Trophoblast cell (in vitro differentiated cells and primary cell): ENCODE measurements around the gene KIF17.
"Not testable (repeated sequence)": the region's sequence is repeated elsewhere in the genome, so short reads cannot be mapped to it uniquely, and the experiment has no call there.

ENCODE experiments used
- DNase-seq, 2 donors: peaks; one replicate each; pipeline ENCODE4 v3.0.0-alpha.2; 2016
- H2AFZ ChIP-seq: 2 replicates; pipeline ENCODE4 v1.6.1; 2013; ENCODE audit warnings: low read length, moderate library complexity, mild to moderate bottlenecking; ENCODE audit not compliant: insufficient read depth, poor library complexity
- H2AK5ac ChIP-seq: 2 replicates; pipeline ENCODE4 v1.6.1; 2013; ENCODE audit warnings: mild to moderate bottlenecking, low read length
- H2BK120ac ChIP-seq: 2 replicates; pipeline ENCODE4 v1.6.1; 2013; ENCODE audit warnings: low read length, mild to moderate bottlenecking, moderate library complexity; ENCODE audit not compliant: insufficient read depth, poor library complexity
- H2BK12ac ChIP-seq: 2 replicates; pipeline ENCODE4 v1.6.1; 2013; ENCODE audit warnings: mild to moderate bottlenecking, low read length, moderate library complexity
- H2BK5ac ChIP-seq: 2 replicates; pipeline ENCODE4 v1.6.1; 2013; ENCODE audit warnings: low read length, low read depth, moderate library complexity, mild to moderate bottlenecking; ENCODE audit not compliant: poor library complexity
- H3K14ac ChIP-seq: 2 replicates; pipeline ENCODE4 v1.6.1; 2013; ENCODE audit warnings: mild to moderate bottlenecking, low read length
- H3K18ac ChIP-seq: 2 replicates; pipeline ENCODE4 v1.6.1; 2013; ENCODE audit warnings: mild to moderate bottlenecking, low read length
- H3K23ac ChIP-seq: 2 replicates; pipeline ENCODE4 v1.6.1; 2013; ENCODE audit warnings: low read length
- H3K27ac ChIP-seq: 2 replicates; pipeline ENCODE4 v1.5.1; 2013; ENCODE audit warnings: low read depth, mild to moderate bottlenecking, inconsistent platforms, low read length, moderate library complexity
- H3K27me3 ChIP-seq: 2 replicates; pipeline ENCODE4 v1.6.1; 2013; ENCODE audit warnings: inconsistent platforms, mild to moderate bottlenecking, low read length, moderate library complexity; ENCODE audit not compliant: insufficient read depth
- H3K36me3 ChIP-seq, 2 experiments: 1 replicate in 1 of 2; 2 replicates in 1 of 2; pipeline ENCODE4 v1.6.1; 2013; ENCODE audit warnings: low read length in 2 of 2, mild to moderate bottlenecking in 2 of 2, moderate library complexity in 1 of 2; ENCODE audit not compliant: insufficient read depth in 2 of 2, control insufficient read depth in 1 of 2
- H3K4ac ChIP-seq: 2 replicates; pipeline ENCODE4 v1.6.1; 2013; ENCODE audit warnings: low read depth, mild to moderate bottlenecking, low read length, moderate library complexity
- H3K4me1 ChIP-seq, 2 experiments: 1 replicate in 1 of 2; 2 replicates in 1 of 2; pipeline ENCODE4 v1.6.1; 2013; ENCODE audit warnings: low read length in 2 of 2, mild to moderate bottlenecking in 2 of 2, moderate library complexity in 1 of 2; ENCODE audit not compliant: insufficient read depth in 2 of 2, control insufficient read depth in 1 of 2
- H3K4me2 ChIP-seq: 2 replicates; pipeline ENCODE4 v1.6.1; 2013; ENCODE audit warnings: inconsistent platforms, mild to moderate bottlenecking, low read length, moderate library complexity
- H3K4me3 ChIP-seq: 2 replicates; pipeline ENCODE4 v1.5.1; 2013; ENCODE audit warnings: mild to moderate bottlenecking, low read depth, low read length, inconsistent platforms
- H3K79me1 ChIP-seq: one replicate; pipeline ENCODE4 v1.6.1; 2013; ENCODE audit warnings: low read length
- H3K79me2 ChIP-seq: 2 replicates; pipeline ENCODE4 v1.6.1; 2013; ENCODE audit warnings: low read length, mild to moderate bottlenecking; ENCODE audit not compliant: control insufficient read depth, insufficient read depth, poor library complexity
- H3K9ac ChIP-seq: 2 replicates; pipeline ENCODE4 v1.6.1; 2013; ENCODE audit warnings: mild to moderate bottlenecking, low read length
- H3K9me3 ChIP-seq: 2 replicates; pipeline ENCODE4 v1.6.1; 2013; ENCODE audit warnings: low read depth, mild to moderate bottlenecking, control low read depth, inconsistent platforms, low read length; ENCODE audit not compliant: insufficient read depth
- H4K12ac ChIP-seq: 2 replicates; pipeline ENCODE4 v1.6.1; 2013; ENCODE audit warnings: low read depth, mild to moderate bottlenecking, low read length, moderate library complexity
- H4K8ac ChIP-seq: 2 replicates; pipeline ENCODE4 v1.6.1; 2013; ENCODE audit warnings: low read depth, mild to moderate bottlenecking, low read length, moderate library complexity
- H4K91ac ChIP-seq: one replicate; pipeline ENCODE4 v1.6.1; 2013; ENCODE audit warnings: low read depth, mild to moderate bottlenecking, low read length, moderate library complexity
- WGBS: extraction: QIAGEN DNeasy Blood & Tissue Kit; methylation state at CpG from one replicate; pipeline ENCODE4 v1.1.7; 2013; ENCODE audit warnings: missing lambda C conversion rate; ENCODE audit not compliant: insufficient read length, insufficient coverage; ENCODE audit errors: extremely low coverage; 5-methylcytosine and 5-hydroxymethylcytosine counted together

Gene KIF17

DNA sequence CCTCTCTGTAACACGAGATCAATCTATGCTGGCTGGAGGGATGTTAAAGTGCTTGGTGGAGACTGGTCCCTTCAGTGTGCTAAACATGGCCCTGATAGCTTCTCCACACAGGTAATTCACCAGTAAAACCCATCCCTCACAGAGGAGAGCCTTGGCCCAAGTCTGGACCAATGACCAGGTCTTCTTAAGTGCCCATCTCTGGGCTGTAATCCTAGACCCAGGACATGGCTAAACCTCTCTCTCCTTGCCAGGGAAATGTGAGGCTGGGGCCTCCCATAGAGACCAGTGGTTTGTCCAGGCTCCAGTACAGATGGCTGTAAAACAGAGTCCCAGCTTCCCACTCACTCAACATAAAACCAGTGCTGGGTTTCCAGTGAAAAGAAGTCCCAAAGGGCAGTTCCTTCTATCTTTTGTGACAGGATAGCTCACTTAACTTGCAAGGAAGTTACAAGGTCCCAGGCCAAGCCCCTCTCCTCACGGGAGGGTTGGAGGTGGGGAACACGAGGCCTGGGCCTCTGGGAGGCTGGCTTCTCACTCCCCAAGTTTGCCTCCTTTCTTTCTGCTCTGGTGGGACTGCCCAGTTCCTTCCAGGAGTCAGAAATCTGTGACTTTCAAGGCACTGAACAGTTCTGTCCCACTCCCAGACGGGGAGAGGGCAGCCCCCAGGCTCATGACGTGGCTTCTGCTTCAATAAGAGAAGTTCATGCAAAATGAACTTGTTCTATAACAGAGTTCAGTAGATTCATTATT lies 2.2 kb upstream of the KIF17 start:
- no peaks in the 10 kb centered on the region for H3K36me3 ChIP-seq
- H3K27ac ChIP-seq = no peak overlapping the region
- no peak overlapping the region for H4K91ac ChIP-seq

DNA sequence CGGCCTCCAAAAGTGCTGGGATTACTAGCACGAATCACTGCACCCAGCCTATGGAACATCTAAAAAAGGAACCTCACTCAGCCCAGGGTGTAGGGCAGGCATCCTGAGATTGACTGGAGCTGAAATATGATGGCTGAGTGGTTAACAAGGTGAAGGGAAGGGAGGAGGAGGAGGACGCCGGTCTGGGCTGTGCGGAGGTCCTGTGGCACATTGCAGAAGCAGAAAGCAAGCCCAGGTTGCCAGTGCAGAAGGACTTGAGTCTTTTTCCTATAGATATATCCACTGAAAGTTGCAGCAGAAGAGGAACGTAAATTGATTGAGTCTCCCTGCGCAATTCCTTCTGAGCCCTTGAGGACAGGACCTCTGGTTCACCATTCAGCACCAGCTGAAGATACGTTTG lies 1.5 kb upstream of the KIF17 start:
- Histone ChIP-seq H3K9me3 (no peaks in the 10 kb centered on the region), H3K36me3 (no peaks in the 10 kb centered on the region), H3K9ac (no peak overlapping the region), H4K91ac (no peak overlapping the region), H3K23ac (no peak overlapping the region), H3K4me3 (no peak overlapping the region), H4K8ac (no peak overlapping the region), H2AFZ (no peak overlapping the region), H2BK5ac (no peak overlapping the region), H3K79me1 (peaks cover 8% of the 10 kb centered on the region), H2BK120ac (no peak overlapping the region), H4K12ac (no peak overlapping the region), H3K79me2 (peaks cover 2% of the 10 kb centered on the region), H2AK5ac (no peak overlapping the region), H2BK12ac (no peak overlapping the region), H3K4ac (no peak overlapping the region), H3K14ac (no peak overlapping the region), H3K27ac (no peak overlapping the region), H3K27me3 (peaks cover 5% of the 10 kb centered on the region), H3K4me1 (peaks cover 4 to 9% of the 10 kb centered on the region in 2 experiments), H3K4me2 (no peak overlapping the region), H3K18ac (no peak overlapping the region)
- no CpG with 5 or more reads among the region's 8 CpGs for WGBS
- no peak for DNase-seq

More for the DNA sequence above, 2.2 kb upstream of the KIF17 start:
- Histone ChIP-seq H3K79me1 (peaks cover 8% of the 10 kb centered on the region), H3K9me3 (no peaks in the 10 kb centered on the region), H3K79me2 (peaks cover 2% of the 10 kb centered on the region), H4K12ac (no peak overlapping the region), H3K23ac (no peak overlapping the region), H3K9ac (no peak overlapping the region), H2BK5ac (no peak overlapping the region), H4K8ac (no peak overlapping the region), H2AFZ (no peak overlapping the region), H3K14ac (no peak overlapping the region), H3K4me3 (no peak overlapping the region), H3K4me1 (peaks cover 4 to 9% of the 10 kb centered on the region in 2 experiments), H3K27me3 (peaks cover 5% of the 10 kb centered on the region), H2BK12ac (no peak overlapping the region), H3K4me2 (no peak overlapping the region), H3K4ac (no peak overlapping the region), H2BK120ac (no peak overlapping the region), H3K18ac (no peak overlapping the region), H2AK5ac (no peak overlapping the region)
- DNase-seq = no peak
- WGBS = no CpG with 5 or more reads among the region's 5 CpGs

DNA sequence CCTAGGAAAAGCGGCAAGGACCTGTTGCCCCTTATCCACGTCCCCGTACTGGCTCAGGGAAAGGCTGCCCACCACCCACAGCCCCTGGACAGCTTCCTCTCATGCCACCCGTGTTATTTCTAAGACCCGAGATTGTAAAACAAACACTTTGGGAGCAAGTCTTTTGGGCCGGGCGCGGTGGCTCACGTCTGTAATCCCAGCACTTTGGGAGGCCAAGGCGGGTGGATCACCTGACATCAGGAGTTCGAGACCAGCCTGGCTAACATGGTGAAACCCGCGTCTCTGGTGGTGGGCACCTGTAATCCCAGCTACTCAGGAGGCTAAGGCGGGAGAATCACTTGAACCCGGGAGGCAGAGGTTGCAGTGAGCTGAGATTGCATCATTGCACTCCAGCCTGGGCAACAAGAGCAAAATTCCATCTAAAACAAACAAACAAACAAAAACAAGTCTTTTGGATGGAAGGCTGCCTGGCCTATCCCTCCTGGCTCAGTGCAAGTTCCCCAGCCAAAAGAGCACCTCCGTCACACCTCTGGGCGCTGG lies 606 bp upstream of the KIF17 start:
- H3K4me3 ChIP-seq = peak overlapping the region; percentile 68
- not testable (repeated sequence) for H3K9me3 ChIP-seq, H3K79me1 ChIP-seq, H2AK5ac ChIP-seq, H2AFZ ChIP-seq, H3K79me2 ChIP-seq, H3K18ac ChIP-seq, DNase-seq, H3K4me1 ChIP-seq, H3K27ac ChIP-seq, H2BK5ac ChIP-seq, H4K12ac ChIP-seq, H2BK120ac ChIP-seq, H3K9ac ChIP-seq, H3K14ac ChIP-seq, H3K36me3 ChIP-seq, H3K23ac ChIP-seq, H3K27me3 ChIP-seq, H2BK12ac ChIP-seq, H3K4ac ChIP-seq
- peak overlapping the region; percentile 12 for H4K91ac ChIP-seq
- no CpG with 5 or more reads among the region's 17 CpGs for WGBS
- peak overlapping the region; percentile 73 for H3K4me2 ChIP-seq
- peak overlapping the region; percentile 39 for H4K8ac ChIP-seq

DNA sequence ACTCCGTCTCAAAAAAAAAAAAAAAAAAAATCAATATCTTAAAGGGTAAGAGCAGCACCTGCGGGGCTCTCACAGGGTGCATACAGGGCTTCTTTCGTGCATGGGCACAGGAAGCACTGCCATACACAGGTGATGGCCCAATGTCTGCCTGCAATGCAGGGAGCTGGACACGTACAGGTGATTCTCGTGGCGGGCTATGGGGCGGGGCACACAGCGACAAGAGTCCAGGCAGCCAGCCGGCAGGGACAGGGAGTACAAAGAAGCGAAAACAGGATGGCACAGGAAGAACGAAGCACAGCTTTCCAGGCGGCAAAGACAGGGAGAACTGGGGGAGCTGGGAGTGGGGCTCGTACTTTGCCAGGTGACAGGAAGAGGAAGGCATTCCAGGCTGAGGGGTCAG lies 1.6 kb downstream of the KIF17 start:
- peaks cover 2% of the 10 kb centered on the region for H3K79me2 ChIP-seq
- H2AK5ac ChIP-seq = no peak overlapping the region
- H4K91ac ChIP-seq = no peak overlapping the region
- H4K8ac ChIP-seq = no peak overlapping the region
- no peak overlapping the region for H4K12ac ChIP-seq
- peaks cover 5% of the 10 kb centered on the region for H3K27me3 ChIP-seq
- no peak overlapping the region for H3K23ac ChIP-seq
- no peak for DNase-seq
- H2AFZ ChIP-seq = no peak overlapping the region
- H3K14ac ChIP-seq = no peak overlapping the region
- no peak overlapping the region for H2BK5ac ChIP-seq
- no peak overlapping the region for H3K27ac ChIP-seq
- H3K4me3 ChIP-seq = no peak overlapping the region
- H2BK120ac ChIP-seq = no peak overlapping the region
- no peaks in the 10 kb centered on the region for H3K36me3 ChIP-seq
- H3K18ac ChIP-seq = no peak overlapping the region
- WGBS = no CpG with 5 or more reads among the region's 13 CpGs
- H3K9me3 ChIP-seq = no peaks in the 10 kb centered on the region
- no peak overlapping the region for H3K4ac ChIP-seq
- H3K9ac ChIP-seq = no peak overlapping the region
- no peak overlapping the region for H3K4me2 ChIP-seq
- H3K4me1 ChIP-seq = peaks cover 4 to 9% of the 10 kb centered on the region in 2 experiments
- H3K79me1 ChIP-seq = peaks cover 8% of the 10 kb centered on the region
- H2BK12ac ChIP-seq = no peak overlapping the region
